Stimulated activated CD8-positive, alpha-beta memory T cell treated with anti-CD3 and anti-CD28 coated beads, Interleukin-12 subunit alpha, Interleukin-12 subunit beta, amount 100 ng/mL, for 24 hours (primary cell): ENCODE data around the gene PPT1.

Experiments used
- DNase-seq: peaks from one replicate; pipeline ENCODE4 v3.0.0-alpha.2; 2020; ENCODE audit errors: extremely low read depth

The PPT1 gene

DNA sequence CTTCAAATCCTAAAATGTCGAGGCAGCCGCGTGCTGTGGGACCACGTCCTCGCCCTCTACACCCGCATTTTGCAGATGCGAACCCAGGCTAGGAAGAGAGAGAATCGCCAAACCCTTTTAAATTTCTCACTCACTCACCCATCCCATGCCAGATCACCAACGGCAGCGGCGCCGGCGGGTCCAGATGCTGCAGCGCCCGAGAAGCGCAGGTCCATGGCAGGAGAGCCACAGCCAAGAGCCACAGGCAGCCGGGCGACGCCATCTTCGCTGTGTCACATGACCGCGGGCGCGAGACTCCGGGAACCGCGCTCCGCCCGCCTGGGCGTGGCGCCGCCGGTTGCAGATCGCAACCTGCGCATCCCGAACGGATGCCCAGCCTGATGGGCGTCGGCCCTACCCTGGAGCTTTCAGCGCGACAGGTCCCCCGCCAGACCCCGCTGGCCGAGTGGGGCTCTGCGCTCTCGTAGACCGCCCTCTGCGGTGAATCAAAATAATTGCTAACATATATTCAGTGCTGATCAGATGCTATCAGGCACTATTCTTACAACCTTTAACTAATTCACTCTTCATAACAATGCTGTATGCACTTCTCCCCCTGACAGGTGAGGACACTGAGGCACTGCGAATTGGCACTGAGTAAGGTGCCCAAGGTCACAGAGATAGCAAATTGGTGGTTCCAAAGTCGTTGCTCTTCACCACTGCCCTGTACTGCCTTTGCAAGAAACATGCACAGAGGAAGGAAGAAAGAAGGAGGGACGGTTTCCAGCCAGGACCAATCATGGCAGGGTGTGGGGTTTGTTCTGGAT is at the start of gene PPT1:
PPT1 (minus strand) TSS at position 276 of the 806 bp plus-strand sequence; CDS start at position 262, 14 bp downstream.
- DNase-seq: peak; percentile 45

GRCh38 chr1:40143891-40144575 is 47.0 kb upstream of the PPT1 start:
- peak; percentile 5 for DNase-seq

DNA sequence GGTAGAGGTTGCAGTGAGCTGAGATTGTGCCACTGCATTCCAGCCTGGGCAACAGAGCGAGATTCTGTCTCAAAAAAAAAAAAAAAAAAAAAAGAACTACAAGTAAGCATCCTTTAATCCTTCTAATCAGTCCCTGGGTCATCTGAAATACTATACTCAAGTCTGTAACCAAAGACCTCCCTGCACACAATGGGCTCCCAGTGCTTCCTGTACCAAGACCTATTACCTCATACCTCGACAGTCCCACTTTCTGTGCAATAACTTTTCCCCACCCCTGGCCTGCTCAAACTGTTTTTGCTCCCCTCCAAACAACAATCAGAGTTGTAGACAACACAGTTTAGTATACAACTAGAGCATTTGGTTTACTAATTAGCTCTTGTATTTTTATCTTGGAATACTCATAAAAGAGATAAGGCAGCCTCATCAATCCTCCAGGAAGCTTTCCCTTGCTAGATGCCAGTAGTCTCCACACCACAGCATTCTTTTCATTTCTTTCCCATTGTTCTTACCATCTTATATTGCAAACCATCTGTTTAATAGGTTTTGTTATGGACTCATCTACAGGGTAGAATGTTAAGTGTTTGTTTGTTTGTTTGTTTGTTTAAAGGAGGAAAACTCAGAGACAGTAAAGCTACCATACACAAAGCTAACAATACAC is 45.0 kb upstream of the PPT1 start:
- no peak for DNase-seq

- DNase-seq: no peak
These were observed 43.3 kb upstream of the PPT1 start for GRCh38 chr1:40140211-40140973.

DNA sequence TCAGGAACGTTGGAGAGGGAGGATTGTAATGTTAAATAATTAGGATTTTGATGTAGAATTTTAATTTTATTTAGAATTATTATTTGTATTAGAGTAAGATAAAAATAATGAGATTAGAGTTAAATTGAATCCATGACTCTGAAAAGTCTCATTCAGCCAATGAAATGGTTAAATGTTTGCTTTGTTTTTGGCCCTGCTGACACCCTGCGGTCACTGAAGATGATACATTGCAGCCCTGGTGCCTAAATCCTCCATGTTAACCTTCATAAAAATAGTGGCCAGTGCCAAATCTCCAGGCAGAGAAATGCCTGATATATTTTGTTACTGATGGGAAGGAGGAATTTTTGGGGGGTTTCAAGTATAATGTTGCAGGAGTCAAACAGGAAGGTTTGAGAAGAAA is 36.8 kb upstream of the PPT1 start:
- DNase-seq: no peak

DNA sequence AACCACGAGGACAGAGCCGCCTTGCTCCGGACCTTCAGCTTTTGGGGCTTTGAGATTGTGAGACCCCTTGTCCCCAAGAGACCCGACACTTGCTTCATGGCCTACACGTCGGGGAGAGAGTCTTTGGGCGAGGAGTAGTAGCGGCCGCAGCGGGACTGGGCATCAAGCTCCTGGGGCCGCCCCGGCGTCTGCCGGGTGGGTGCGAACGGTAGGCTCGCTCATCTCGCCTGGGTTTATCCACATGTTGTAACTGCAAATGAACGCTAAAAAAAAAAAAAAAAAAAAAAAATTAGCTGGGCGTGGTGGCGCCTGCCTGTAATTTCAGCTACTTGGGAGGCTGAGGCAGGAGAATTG is 36.2 kb upstream of the PPT1 start:
- DNase-seq: no peak

GRCh38 chr1:40132383-40133311 is 35.6 kb upstream of the PPT1 start:
- no peak for DNase-seq

DNA sequence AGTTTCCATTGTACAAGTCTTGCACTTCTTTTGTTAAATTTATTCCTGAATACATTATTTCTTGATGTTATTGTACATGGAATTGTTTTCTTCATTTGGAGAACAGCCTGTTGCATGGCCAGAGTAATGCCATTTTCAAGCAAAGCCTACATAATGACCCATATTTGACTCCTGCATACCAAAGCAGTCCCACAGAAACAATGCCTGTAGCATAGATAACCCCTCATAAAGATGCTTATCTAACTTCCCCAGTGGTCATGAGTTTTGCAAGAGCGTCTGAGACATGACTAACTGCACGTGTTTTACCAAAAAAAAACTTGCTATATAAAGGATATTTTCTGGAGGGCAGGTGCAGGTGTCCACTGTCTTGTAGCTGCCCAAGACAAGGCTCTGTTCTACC is 33.8 kb upstream of the PPT1 start:
- DNase-seq: no peak

DNA sequence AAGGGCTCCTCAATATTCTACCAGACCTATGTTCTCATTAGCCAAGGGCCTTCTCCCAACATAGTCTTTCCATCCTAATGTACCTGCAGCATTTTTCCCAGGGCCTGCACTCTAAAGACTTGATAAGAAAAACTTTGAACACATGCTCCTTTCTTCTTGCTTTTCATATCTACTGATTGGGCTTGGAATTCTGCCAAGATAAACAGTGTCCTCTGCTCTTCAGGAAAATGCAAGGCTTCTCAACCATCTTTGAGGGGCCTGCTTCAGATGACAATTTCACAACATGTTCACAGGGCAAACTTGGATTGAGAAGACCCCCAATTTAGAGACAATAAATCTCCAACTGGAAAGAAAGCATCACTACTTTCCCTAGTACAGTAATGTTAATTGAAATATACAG is 25.8 kb upstream of the PPT1 start:
- no peak for DNase-seq

DNA sequence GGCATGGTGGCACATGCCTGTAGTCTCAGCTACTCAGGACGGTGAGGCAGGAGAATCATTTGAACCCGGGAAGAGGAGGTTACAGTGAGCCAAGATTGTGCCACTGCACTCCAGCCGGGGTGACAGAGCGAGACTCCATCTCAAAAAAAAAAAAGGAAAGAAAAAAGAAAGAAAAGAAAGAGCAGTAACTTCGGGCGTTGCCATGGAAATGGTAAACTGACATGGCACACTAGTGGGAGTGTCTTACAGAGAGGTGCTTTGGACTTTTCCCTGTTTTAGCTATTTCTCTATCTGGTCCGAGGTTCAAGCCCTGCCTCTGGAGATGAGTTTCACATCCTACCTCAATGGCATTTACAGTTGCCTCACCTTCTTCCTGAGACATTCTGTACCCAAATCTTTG is 23.1 kb upstream of the PPT1 start:
- no peak for DNase-seq

DNA sequence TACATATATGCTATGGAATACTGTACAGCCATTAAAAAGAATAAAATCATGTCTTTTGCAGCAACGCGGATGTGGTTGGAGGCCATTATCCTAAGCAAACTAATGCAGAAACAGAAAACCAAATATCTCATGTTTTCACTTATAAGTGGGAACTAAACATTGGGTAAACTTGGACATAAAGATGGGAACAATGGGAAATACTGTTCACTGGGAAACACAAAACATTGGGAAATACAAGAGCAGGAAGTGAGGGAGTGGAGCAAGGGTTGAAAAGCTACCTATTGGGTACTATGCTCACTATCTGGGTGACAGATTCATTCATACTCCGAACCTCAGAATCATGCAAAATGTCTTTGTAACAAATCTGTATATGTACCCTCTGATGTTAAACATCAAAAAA is 17.3 kb upstream of the PPT1 start:
- DNase-seq: no peak

DNA sequence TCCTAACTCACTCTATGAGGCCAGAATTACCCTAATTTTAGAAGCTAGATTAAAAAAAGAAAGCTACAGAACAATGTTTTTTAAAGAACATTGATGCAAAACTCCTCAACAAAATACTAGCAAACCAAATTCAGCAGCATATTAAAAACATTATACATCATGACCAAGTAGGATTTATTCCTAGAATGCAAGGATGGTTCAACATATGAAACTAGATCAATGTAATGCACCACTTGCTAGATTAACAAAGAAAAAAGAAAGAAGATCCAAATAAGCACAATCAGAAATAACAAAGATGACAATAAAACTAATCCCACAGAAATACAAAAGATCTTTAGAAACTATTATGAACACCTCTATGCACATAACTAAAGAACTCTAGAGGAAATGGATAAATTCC is 13.3 kb upstream of the PPT1 start:
- no peak for DNase-seq

DNA sequence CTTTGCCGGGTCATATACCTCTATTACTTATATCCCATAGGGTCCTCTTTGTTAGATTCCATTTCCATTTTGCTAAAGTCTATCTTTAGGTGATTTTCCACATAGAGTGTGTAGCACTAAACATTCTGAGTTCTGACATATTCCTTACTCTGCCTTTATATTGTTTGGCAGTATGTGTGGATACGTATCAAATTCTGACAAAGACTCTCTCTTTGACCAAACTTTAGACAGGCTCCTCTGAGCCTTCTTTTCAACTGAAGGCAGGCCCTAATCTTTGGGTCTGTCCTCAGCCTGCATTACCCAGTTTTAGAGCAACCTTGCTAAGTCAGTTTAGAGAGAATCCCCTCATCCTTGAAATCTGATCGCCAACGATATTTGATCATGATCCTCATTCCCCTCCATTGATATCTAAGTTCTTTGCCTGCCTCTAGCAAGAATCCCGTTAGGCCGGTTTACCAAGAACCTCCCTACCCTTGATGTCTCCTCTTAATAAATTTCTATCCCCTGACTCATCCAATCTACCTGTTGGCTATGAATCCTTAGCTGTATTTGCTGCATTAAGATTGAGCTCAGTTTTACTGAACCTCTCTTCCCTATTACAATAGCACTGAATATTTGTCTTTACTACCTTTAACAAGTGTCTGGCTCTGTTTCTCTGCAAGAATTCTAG is 10.4 kb upstream of the PPT1 start:
- no peak for DNase-seq

- DNase-seq: no peak
These were observed 8.0 kb upstream of the PPT1 start for GRCh38 chr1:40105028-40105427.

DNA sequence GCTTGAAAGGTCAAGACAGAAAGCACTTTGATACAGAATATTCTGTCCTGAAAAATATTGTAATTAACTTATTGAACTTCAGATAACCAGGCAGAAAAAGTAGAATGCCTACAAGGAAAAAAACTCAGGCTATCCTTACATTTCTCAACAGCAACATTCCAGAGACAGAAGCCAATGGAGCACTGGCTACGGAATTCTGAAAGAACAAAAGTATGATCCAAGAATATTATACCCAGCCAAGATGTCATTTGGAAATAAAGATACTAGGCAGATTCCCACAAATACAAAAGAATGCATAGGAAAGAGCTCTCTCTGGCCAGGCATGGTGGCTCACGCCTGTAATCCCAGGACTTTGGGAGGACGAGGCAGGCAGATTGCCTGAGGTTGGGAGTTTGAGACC is 5.8 kb upstream of the PPT1 start:
- no peak for DNase-seq

GRCh38 chr1:40102038-40102437 is 5.0 kb upstream of the PPT1 start:
- no peak for DNase-seq

- DNase-seq: no peak
These were observed 441 bp downstream of the PPT1 start for GRCh38 chr1:40096646-40096976.

DNA sequence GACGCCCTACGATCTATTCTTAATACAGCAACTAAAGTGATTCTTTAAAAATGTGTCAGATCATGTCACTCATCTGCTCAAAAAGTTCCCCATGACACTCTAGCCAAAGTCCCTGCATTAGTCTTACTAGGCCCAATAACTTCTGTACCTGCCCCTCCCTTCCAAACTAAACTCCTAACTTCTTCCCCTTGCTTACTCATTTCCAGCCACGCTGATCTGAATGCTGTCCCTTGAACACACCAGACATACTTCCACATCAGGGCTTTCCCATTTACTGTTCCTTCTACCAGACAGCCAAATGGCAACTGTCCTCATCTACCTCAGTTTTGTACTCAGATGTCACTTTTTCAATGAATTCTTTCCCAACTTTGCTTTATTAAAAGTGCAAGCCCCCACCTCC is 1.2 kb downstream of the PPT1 start:
- no peak for DNase-seq

DNA sequence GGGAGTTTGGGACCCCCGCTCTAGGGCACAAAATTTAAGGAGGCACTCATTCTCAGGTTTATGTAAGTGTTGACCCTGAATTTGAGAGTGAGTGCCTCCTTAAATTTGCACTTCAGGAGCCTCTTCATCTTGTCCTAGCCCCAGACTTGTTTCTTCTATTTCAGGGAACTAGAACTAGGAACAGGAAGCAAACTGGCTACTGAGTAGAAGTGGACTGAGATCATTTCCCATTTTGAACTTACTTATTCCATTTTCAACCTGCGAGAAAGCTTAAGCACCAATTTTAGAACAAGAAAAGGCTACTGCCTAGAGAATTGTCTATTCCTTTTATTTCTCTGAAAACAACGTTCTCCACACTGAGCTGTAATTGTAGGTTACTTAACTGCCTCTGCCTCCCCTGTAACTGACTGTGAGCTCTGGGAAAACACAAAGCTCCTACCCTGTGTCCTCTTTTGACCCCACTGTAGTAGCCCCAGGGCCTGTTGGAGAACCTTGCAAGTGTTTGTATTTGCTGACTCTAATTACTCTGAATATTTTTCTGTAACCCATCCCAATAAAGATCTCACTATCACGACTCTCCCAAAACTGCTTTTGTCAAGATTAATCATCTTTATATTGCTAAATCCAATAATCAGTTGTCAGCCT is 2.5 kb downstream of the PPT1 start:
- DNase-seq: no peak
